Measurements from ENCODE around the gene CAB39.

DNA sequence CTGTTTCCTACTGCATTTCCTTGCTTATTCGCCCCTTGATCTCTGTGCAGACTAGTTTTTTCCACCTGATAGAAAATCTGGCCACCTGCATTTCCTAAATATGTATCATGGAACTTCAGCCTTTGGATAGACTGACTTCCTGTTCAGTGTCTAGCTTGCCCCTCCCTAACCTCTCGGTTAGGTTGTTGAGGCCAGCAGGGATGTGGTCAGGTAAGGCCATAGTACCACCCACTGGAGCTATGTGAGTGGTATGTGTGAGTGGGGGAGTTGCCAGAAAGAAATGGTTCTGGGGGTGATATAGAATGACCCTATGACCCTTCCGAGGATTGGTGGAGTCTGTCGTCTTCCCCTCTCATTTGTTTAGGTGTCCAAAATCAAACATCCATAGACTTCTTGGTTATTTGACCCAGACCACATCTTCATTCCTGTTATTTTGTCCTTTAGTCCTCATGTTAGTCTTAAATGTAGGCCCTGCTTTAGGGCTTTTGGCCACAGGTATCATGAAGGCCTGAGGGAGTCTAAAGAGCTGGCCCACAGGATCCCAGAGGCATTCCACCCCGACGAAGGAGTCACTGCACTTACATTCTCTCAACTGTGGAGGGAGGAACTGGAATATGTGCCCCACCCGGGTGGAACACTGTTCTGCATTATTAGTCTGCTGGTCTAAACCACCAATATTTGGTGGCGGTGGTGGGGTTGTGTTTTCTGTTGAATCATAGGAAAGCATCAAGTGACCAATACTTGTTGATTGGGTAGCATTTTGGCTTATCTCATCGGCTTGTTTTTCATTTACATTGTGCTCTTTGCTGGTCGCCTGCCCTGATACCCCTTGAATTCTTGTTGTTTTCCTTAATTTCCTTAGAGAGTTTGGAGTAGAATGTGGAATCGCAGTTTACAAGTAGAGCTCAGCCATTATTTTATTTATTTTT is 21.9 kb downstream of the CAB39 start:
- TF ChIP-seq POLR2A (IDR thresholded peaks at IDR 0.05), result no peak
- TF ChIP-seq, protein P1, sequence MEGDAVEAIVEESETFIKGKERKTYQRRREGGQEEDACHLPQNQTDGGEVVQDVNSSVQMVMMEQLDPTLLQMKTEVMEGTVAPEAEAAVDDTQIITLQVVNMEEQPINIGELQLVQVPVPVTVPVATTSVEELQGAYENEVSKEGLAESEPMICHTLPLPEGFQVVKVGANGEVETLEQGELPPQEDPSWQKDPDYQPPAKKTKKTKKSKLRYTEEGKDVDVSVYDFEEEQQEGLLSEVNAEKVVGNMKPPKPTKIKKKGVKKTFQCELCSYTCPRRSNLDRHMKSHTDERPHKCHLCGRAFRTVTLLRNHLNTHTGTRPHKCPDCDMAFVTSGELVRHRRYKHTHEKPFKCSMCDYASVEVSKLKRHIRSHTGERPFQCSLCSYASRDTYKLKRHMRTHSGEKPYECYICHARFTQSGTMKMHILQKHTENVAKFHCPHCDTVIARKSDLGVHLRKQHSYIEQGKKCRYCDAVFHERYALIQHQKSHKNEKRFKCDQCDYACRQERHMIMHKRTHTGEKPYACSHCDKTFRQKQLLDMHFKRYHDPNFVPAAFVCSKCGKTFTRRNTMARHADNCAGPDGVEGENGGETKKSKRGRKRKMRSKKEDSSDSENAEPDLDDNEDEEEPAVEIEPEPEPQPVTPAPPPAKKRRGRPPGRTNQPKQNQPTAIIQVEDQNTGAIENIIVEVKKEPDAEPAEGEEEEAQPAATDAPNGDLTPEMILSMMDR (IDR thresholded peaks at IDR 0.05), result no peak
